Measurements from ENCODE around the gene CDH12. TPM values are rescaled to one million over a fixed set of nuclear protein-coding genes. Genes with fewer than 3 reads are reported as not detected.

Gene CDH12
- total and polyA plus RNA-seq, 4 donors: 0.02 to 0.33 (median 0.17) TPM; not detected in 1

GRCh38 chr5:22683050-22683449 is 170.1 kb downstream of the CDH12 start (continued):
- TF ChIP-seq REST (IDR thresholded peaks at IDR 0.05): no peak
- TF ChIP-seq MAX (IDR thresholded peaks at IDR 0.05): no peak

GRCh38 chr5:22678886-22679285 is 174.3 kb downstream of the CDH12 start:
- no peaks in the 10 kb centered on the region for H3K4me1 ChIP-seq (ENCODE audit: control insufficient read depth in 4 of 4, insufficient read depth in 4 of 4, low read length in 3 of 4)
- H3K36me3 ChIP-seq (ENCODE audit: control insufficient read depth in 4 of 4, insufficient read depth in 3 of 4, low read depth in 1 of 4, low read length in 3 of 4): no peaks in the 10 kb centered on the region
- no peaks in the 10 kb centered on the region for H3K27me3 ChIP-seq (ENCODE audit: control insufficient read depth in 4 of 4, insufficient read depth in 4 of 4, low read length in 3 of 4)
- no peaks in the 10 kb centered on the region for H3K9me3 ChIP-seq (ENCODE audit: control insufficient read depth in 4 of 4, low read length in 3 of 4)
- no peak for DNase-seq (ENCODE audit: low spot score)
- 63% methylated on average over 3 of the region's 3 CpGs for WGBS
- H3K9ac ChIP-seq (ENCODE audit: low read depth in 1 of 2, low read length in 2 of 2): no peak overlapping the region
- no peak overlapping the region for H3K27ac ChIP-seq (ENCODE audit: low read depth in 1 of 2, low read length in 2 of 2)
- TF ChIP-seq REST (IDR thresholded peaks at IDR 0.05): no peak
- no peak for TF ChIP-seq ATF3 (IDR thresholded peaks at IDR 0.05)
- no peak for TF ChIP-seq ZBTB33 (IDR thresholded peaks at IDR 0.05)
- no peak for TF ChIP-seq SP1 (IDR thresholded peaks at IDR 0.05)
- H3K4me3 ChIP-seq (ENCODE audit: low read depth in 1 of 3, low read length in 3 of 3): no peak overlapping the region

- H3K4me3 ChIP-seq (ENCODE audit: low read depth in 1 of 3, low read length in 3 of 3): no peak overlapping the region
- no peak for TF ChIP-seq HNF4A (conservative IDR thresholded peaks at IDR 0.05)
- no peaks in the 10 kb centered on the region for H3K36me3 ChIP-seq (ENCODE audit: control insufficient read depth in 4 of 4, insufficient read depth in 3 of 4, low read depth in 1 of 4, low read length in 3 of 4)
- no peak overlapping the region for H3K27ac ChIP-seq (ENCODE audit: low read depth in 1 of 2, low read length in 2 of 2)
- no peaks in the 10 kb centered on the region for H3K9me3 ChIP-seq (ENCODE audit: control insufficient read depth in 4 of 4, low read length in 3 of 4)
- DNase-seq (ENCODE audit: low spot score): no peak
- no peaks in the 10 kb centered on the region for H3K4me1 ChIP-seq (ENCODE audit: control insufficient read depth in 4 of 4, insufficient read depth in 4 of 4, low read length in 3 of 4)
- H3K27me3 ChIP-seq (ENCODE audit: control insufficient read depth in 4 of 4, insufficient read depth in 4 of 4, low read length in 3 of 4): no peaks in the 10 kb centered on the region
- no peak overlapping the region for H3K9ac ChIP-seq (ENCODE audit: low read depth in 1 of 2, low read length in 2 of 2)
Observed at GRCh38 chr5:22673131-22673530, 180.0 kb downstream of the CDH12 start.
